Sigmoid colon (tissue), 4 donors: Measurements from ENCODE around the gene MMP25.

ENCODE experiments used
- CTCF ChIP-seq, 4 experiments: fragments of 450-650 bp in 3 of 4; fragments of 200-600 bp in 1 of 4; IDR thresholded peaks; one replicate each; pipeline ENCODE4 v1.5.1; 2016 to 2019; ENCODE audit warnings: antibody characterized with exemption in 4 of 4, mild to moderate bottlenecking in 3 of 4, moderate library complexity in 2 of 4
- EP300 ChIP-seq, 4 donors: sonication (generic); formaldehyde crosslinking; IDR thresholded peaks; one replicate each; pipeline ENCODE4 v1.6.1; 2017; ENCODE audit warnings: antibody characterized with exemption in 4 of 4
- POLR2A ChIP-seq, 2 donors: fragments of 450-650 bp; IDR thresholded peaks; one replicate each; pipeline ENCODE4 v1.6.1; 2016; ENCODE audit warnings: antibody characterized with exemption in 2 of 2, mild to moderate bottlenecking in 2 of 2, moderate library complexity in 2 of 2
- POLR2AphosphoS5 ChIP-seq, 4 donors: sonication (generic); formaldehyde crosslinking; IDR thresholded peaks; one replicate each; pipeline ENCODE4 v1.6.1; 2017; ENCODE audit warnings: antibody characterized with exemption in 4 of 4

GRCh38 chr16:3032624-3033023, 13.7 kb upstream of the MMP25 start:
- TF ChIP-seq POLR2AphosphoS5 (IDR thresholded peaks at IDR 0.05) (no peak), CTCF (IDR thresholded peaks at IDR 0.05) (no peak), POLR2A (IDR thresholded peaks at IDR 0.05) (no peak), EP300 (IDR thresholded peaks at IDR 0.05) (no peak)
